ENCODE data around the gene TTLL12.

The TTLL12 gene

DNA sequence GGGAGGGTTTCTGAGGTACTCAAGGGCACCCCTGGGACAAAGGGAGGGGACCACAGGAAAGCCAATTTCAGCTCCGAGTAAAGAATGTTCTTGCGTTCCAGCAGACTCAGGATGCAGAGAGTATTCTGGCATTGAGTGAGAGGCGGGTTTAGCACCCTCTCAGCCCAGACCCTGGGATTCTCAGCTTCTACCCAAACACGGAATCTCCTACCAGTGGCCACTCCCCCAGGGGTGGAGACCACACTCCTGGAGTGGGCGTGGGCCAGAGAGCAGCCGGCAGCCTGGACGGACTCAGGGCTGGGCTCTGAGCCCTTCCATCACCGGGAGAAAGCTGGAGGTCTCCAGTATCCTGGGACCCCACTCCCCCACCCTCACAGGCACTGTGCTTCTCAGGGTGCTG lies 26.1 kb upstream of the TTLL12 start:
- DNase-seq: no peak

DNA sequence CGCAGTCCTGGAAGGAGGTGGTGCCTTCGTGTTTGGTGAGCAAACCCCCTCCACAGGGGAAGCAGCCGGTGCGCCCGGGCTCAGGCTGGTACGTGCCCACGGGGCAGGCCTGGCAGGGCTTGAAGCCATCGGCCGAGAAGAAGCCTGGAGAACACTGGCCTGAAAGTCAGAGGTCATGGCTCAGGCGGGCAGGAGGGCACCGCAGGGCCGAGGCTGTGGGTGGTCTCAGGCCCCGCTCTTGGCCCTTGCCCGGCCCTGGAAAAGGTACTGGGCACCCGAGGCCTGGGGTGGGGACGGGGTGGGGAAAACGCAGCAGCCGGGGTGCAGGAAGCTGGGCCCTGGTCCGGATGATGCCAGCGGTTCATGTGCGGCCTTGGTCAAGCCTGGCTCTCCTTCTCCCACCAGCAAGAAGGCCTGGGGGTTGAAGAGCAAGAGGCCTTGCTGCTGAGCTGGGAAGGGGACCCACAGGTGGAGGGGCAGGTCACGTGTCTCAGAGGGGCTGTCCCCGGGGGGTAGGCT lies 25.6 kb upstream of the TTLL12 start:
- DNase-seq: no peak

DNA sequence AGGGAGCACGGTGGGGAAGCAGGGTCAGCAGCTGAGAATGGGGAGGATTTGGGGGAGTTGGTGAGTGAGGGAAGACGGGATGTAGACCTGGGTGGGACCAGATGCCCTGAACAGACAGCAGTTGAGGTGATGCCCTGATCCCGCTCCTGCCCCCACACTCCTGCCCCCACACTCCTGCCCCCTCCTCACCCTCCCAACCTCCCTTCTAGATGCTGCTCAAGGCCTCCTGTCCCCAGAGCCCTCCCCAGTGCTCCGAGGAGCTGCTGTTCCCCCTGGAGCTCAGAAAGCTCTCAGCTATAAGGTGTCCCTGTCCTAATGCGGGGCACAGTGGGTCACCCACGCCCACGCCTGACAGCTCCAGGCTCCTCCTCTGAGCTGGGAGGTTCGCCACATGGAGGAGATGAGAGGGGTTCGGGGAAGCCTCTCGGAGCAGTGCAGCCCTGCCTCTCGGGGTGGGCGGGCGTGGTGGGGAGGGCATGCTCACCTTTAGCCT lies 25.1 kb upstream of the TTLL12 start:
- no peak for DNase-seq

DNA sequence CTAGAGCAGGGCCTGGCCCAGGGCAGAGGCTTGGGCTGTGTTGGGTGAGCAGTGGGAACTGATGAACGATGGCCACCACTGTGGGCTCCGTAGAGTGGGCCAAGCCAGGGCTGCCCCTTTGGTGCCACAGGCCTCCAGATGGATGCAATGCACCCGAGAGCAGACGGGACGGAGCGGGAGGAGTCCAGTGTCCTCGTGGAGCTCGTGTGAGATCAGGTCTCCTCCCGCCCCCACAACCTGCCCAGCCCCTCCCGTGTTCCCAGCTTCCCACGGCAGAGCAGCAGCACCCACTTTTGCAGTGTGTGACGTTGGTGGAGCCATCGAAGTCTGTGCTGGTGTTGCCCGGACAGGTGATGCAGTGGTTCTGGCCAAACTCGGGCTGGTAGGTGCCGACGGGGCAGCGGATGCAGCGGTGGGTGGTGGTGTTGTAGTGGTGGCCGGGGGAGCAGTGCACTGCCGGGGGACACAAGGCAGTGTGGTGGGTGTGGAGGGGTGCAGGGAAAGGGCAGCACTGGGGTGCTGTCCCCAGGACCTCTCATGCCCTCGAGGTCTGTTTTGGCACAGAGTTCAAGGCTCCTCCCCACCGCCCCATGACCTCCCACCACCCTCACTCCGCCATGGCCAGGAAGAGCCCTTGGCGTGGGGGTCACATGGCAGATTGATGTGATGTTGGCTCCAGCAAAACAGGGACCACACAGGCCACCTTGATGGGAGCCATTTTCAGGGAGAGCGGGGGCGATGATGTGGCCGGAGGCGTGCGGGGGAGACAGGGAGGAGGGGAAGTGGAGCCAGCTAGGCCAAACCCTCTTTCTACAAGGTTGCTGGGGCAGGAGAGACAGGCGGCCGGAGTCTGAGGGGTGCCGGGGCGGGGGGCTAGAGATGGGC lies 23.9 kb upstream of the TTLL12 start:
- no peak for DNase-seq

DNA sequence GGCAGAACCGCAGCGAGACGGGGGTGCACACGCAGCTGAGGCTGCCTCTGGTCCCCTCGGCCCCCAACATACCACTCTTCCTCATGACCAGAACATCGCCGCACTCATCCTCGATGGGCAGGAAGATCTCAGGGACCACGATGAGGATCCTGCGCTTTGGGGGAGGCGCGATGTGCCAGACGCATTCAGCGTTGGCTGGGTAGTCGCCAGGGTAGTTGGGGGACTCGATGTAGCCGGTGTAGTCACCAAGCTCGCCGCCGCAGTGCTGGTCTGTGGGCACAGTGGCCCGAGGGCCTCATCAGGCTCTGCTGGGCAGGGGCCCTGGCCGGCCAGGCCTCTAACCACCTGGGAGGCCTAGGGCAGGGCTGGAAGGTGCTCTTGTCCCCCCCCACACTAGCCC lies 23.0 kb upstream of the TTLL12 start:
- no peak for DNase-seq

DNA sequence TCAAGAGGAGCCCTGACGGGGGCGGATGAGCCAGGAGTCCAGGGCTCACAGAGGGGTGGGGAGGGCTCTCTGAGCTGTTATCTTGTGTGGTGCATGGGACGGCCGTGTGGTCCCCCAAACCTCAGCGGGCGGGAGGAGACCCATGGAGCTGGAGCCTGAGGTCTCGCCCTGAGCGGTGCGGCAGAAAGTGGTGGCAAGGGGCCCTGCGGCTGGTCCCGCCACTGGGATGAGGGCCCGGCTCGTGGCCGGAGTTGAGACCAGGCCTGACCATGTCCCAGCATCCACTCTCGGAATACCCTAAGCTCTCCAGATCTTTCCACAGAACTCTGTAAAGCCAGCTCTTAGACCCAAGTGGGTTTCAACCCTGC lies 22.6 kb upstream of the TTLL12 start:
- DNase-seq: no peak

DNA sequence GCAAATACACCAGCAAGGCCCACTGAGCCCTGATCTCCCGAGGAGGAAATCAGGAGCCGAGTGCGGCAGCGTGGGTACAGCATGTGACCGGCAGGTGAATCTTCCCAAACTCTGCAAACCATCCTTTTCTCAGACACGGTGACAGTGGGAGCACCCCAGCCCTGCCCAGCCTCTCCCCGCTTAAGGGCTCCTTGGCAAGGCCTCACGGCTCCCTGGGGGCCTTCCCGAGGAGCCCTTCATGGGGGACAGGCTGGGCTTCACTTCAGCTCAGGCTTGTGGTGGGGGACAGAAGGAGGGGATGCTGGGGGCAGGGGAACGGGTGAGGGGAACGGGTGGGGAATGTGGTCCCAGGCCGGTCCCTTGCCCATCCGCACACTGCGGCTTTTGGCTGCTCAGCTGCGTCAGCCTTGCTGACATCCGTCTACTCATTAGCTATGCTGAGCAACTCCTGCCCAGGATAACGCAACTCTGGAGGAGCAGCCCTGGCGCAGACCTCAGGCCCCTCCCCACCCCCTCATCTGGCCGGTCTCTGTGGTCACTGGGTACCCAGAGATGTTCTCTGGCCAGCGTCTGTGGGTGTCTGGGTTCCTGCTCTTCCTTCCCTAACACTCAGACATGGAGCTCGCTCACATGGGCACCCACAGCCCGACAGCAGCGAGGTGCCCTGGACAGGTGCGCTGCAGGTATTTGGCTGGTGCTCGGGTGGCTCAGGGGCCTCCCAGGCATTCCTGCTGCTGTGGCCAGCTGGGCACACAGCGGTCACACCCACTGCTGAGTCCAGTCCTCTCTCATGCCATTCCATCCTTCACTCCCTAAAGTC lies 22.0 kb upstream of the TTLL12 start:
- no peak for DNase-seq

DNA sequence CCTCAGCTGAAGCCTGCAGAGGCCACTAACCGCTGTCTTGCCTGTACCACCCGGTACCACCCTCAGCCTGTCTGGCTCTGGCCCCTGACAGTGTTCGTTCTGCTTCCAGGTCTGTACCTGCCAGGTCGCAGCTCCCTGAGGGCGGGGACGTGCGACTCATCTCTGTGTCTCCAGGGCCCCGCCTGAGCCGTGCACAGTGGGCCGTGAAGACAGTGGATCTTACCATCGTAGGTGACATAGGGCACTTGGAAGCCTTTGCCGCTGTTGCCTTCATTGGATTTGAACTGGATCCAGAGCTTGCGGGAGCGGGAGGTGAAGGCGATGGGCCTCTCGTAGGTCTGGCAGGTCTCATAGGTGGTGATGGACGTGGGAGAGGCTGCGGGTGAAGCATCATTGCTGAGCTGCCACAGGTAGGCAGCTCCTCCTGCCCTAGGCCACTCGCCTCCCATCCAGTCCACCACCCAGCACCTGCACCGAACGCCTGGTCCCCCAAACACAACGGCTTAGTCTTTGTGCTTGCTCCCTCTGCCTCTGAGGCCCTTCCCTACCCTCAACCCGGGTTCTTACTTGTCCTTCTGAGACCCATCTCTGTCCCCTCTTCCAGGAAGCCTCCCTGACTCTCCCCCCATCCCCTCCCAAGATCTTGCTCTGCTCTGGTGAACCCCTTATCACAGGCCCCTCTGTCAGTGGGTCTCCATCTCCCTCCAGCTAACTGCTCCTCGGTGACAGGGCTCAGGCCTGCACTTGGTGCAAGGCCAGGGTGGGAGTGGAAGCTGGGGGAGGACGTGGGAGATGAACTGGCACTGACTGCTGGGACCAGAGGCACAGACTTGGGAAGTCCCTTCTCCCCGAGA lies 21.1 kb upstream of the TTLL12 start:
- no peak for DNase-seq

DNA sequence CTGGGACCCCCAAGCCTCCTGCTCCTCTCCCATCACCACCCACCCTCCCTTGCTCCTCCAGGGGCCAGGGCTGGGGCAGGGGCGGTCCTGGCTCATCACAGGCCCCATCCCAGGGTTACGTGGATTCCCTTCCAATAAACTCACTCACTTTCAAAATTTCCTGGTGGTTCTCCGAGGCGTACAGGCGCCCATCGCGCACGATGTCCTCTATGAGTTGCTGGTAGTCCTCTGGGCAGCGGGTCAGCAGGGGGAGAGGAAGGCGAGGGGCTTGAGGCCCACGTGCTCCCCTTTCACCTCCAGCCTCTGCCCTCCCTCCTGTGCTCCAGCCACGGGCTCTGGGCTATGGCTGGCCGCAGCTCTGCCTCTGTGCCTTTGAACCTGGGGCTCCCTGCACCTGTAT lies 20.5 kb upstream of the TTLL12 start:
- no peak for DNase-seq

DNA sequence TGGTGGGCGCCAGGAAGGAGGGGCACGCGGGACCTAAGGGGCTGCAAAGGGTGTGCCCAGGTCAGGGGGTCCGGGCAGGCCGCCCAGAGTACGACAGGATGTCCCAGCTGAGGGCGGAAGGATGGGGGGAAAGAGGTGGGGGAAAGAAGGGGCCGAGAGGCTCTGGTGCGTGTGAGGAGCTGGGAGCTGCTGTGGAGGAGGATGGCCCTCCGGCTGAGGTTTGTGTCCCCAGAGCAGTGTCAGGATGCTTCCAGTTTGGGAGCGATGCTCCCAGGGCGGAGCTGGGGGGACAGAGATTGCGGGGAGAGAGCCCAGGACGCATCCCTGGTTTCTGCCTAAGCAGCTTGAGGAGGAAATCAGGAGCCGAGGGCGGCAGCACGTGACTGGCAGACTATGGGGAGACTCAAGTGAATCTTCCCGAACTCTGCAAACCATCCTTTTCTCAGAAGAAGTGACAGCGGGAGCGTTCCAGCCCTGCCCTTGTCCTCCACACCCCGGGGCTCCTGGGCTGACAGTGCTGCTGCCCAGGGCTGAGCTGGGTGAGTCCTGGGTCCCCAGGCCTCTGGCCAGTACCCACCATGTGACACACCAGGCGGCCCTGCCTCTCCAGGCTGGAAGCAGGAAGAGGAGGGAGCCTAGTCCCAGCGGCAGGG lies 19.7 kb upstream of the TTLL12 start:
- no peak for DNase-seq

DNA sequence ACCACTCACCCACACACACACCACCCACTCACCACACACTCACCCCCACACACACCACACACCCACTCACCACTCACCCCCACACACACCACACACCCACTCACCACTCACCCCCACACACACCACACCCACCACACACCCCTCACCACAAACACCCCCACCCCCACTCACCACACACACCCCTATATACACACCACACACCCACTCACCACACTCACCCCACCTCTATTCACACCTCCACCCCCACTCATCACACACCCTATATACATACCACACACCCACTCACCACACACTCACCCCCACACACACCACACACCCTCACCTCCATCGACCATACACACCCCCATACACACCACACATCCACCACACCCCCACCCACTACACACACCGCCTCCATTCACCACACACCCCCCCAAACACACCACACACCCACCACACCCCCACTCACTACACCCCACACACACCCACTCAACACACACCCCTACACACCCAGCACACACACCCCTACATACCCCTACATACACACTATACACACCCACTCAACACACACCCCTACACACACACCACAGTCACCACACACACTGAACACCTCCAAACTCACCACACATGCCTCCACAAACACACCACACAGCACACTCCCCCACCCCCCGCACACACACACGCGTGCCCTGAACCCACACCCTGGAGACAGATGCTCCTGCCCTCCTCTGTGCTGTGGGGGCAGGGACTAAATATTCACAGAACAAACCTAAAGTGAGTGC lies 19.0 kb upstream of the TTLL12 start:
- DNase-seq: no peak

DNA sequence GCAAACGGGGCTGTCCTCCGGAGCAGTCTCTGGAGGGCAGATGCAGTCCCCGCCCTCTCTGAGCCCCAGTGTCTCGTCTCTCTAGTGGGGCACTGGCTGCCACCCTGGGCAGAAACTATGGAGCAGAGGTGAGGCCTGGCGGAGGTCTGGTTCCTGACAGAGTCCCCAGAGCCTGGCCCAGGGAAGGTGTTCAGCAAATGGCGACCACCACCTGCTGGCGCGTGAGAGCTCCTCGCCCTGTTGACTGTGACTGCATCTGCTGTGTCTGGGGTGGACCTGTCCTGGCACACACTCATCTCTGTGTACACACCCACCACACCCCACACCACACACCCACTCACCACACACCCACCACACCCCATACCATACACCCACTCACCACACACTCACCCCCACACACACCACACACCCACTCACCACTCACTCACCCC lies 18.3 kb upstream of the TTLL12 start:
- DNase-seq: no peak

DNA sequence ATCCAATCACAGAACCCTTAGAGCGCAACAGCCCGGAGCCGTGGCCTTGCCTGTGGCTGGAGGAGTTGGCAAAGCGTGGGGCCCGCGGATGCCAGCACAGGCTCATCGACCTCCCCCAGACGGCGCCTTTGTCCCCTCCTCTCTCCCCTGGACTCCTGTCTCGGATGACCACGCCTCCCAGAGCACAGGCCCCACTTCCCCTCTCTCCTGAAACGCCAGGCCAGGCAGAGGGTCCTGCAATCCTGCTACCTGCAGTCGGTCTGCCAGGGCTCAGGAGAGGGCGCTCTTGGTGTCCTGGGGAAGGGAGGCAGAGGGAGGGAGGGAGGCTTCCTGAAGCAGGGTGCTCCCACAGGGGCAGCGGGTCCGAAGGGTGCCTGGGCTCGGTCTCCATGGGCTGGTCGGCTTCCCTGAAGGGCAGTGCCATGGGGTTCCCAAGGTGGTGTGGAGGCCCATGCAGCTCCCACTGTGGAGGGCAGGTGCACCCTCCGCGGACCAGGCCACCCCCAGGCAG lies 16.6 kb upstream of the TTLL12 start:
- DNase-seq: no peak

DNA sequence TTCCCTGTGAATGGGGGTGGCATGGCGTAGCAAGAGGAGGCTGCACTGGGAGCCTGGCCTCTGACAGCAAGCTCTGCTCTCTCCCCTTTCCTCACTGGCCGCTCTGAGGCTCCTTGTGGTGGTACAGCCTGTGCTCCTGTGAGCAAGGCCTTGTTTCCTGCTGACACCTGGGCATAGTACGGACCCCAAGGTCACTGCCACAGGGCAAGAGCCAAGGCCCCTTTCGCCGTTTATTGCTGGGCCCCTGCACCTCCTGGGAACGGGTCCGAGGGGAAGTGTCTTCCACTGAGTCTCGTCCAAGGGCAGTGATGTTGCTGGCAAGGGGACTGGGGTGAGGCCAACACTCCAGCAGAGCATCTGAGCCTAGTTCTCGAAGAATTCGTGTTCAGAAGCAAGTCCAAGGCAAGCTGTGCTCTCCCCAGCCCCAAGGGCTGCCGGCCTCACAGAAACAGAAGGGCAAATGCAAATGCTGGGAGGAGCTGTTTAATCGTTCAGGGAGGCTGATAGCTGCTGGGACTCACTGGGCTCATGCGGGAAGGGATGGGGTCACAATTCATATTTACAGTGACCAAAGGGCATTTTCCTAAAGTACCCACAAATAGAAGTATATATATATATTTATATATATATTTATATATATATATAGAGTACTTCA lies 15.9 kb upstream of the TTLL12 start:
- no peak for DNase-seq

DNA sequence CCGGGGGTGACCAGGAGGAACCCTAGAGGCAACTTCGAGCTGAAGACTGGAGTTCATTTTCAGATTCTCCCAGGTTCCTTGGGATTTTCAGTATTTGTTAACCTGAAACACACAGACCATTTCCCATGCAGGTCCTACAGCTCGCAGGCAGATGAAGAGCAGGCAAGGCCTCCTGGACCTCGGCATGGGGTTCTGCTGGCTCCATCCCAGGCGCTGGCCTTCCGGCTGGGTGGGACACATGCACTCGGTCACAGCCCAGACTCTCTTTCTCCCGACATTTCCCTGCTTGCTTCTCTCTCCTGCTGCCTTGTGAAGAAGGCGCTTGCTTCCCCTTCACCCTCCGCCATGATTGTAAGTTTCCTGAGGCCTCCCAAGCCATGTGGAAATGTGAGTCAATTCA lies 15.4 kb upstream of the TTLL12 start:
- no peak for DNase-seq

DNA sequence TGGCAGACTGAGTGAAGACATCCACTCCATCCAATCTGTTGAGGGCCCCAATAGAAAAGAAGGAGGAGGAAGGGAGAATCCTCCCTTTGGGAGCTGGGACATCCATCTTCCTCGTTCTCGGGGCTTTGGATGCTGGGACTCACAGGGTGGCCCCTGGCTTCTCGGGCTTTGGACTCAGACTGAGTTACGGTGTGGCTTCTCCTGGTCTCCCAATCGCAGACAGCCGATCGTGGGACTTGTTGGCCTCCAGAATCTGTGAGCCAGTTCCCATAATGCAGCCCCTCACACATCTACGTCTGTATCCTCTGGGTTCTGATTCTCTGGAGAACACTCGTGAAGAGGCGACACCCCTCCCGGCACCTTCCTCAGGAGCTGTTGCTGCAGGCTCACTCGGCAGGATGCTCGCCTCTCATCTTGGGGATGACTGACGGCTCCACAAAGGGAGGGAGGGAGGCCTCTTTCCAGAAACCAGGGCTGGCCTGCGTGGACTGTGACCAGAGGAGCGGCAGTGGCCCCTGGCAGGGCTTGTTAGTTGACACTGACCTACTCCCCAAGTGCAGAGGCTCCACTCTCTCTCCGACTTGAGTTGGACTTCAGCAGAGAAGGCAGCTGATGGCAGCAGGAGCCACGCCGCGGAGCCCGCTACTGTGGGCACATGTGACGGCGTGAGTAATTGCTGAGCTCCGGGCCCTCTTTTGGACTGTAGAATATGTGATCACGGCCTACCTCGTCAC lies 14.7 kb upstream of the TTLL12 start:
- DNase-seq: no peak

DNA sequence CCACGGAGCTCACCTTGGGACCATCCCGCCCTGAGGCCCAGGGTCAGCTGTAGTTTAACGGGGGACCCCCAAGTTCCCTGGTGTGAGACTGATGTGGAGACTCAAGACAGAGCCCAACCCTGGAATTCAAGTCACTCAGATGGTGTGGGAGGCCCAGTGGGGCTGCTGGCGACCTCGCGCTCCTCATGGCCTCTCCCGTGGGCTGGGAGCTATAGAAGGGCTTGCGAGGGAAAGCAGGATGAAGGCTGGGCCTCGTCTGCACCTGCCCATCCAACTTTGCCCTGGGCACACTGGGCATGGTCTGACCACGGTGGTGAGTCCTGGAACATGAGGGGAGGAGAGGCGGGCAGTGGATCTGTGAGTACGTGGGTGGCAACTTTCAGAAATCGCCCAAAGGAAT lies 13.6 kb upstream of the TTLL12 start:
- no peak for DNase-seq

DNA sequence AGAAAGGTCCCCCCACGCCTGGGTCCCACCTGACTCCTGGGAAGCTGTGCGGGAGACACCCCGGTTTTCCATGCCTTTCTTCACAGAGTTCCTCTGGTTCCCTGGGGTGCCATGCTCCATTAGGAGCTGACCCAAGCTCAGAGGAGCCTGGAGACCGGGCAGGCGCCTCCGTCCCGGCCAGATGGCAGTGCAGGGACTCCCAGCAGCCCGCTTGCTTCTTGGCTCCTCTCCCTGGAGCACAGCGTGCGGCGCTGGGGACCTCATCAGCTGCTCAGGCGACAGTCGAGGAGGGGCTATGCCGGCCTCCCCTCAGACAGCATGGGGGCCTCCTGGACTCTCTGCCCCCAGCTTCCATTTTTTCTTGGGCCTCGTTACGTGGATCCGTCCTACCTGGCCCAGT lies 13.1 kb upstream of the TTLL12 start:
- DNase-seq: no peak

DNA sequence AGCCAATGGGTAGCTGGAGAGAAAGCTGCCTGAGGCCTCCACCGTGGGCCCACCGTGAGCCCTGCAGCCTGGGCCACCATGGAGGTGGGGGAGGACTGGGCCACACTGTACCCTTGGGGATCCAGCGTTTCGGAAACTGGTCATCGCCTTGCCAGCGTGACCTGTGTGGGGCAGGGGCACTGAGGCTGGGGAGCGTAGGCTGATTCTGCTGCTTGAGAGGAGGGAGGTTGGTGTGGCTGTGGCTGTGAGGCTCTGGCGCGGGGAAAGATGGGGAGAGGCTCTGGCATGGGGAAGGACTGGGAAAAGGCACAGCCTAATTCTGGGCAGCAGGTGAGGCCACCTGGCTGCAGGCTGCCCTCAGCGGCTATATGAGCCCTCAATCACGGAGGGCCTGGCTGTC lies 12.6 kb upstream of the TTLL12 start:
- DNase-seq: no peak

DNA sequence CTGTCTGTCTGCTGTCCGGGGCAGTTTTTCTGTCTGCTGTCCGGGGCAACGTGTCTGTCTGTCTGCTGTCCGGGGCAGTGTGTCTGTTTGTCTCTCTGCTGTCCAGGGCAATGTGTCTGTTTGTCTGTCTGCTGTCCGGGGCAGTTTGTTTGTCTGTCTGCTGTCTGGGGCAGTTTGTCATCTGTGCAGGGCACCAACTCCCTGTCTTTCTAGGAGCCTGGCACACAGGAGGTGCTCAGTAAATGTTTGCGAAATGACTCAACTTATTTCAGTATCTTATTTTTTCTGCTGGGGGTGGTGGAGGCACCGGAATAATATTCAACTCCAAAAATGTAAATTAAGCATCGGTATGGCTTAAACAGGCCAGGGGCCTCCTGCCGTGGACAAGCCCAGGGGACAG lies 12.0 kb upstream of the TTLL12 start:
- DNase-seq: no peak

All from activated naive CD4-positive, alpha-beta T cell (primary cell).